Measurements from ENCODE around the gene GDA. TPM values are rescaled to one million over a fixed set of nuclear protein-coding genes. Genes with fewer than 3 reads are reported as not detected.

GDA gene
- total and polyA plus RNA-seq, 10 donors = 0.02 to 0.19 (median 0.05) TPM; not detected in 6

DNA sequence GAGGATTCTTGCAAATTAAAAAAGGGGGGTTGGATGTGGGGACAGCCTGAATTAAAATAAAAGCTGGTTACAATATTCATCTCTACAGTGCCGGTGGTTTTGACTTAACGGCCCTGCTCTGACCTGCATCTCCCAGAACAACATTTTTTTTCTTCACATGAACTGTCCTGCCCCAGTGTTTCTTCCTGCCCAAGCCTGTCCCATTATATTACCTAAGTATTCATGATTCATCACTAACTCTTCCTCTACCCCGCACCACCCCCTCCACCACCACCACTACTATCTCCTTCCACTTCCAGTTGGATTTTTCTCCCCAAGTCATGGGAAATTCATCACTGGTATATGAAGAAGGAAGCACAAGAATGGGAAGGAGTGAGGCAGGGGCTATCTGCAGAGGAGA is 125.7 kb downstream of the GDA start:
- DNase-seq = no peak
- Histone ChIP-seq H3K4me1 (no peaks in the 10 kb centered on the region), H3K27ac (no peak overlapping the region), H3K27me3 (replicated peaks in 1 of 7) (no peaks in the 10 kb centered on the region), H3K4me3 (no peak overlapping the region), H3K9me3 (no peaks in the 10 kb centered on the region), H3K36me3 (no peaks in the 10 kb centered on the region)
- intact Hi-C loops (cut with DNase I; ENCODE audit: low total_unique reads) = loop anchor here (5.0 kb wide), 2 partner anchors 238 to 547 kb away; no protein-coding TSS in a partner anchor
- WGBS, 5 donors = 80 to 88% (median 87%) methylated on average over 3 of the region's 3 CpGs
- TF ChIP-seq, protein P1, sequence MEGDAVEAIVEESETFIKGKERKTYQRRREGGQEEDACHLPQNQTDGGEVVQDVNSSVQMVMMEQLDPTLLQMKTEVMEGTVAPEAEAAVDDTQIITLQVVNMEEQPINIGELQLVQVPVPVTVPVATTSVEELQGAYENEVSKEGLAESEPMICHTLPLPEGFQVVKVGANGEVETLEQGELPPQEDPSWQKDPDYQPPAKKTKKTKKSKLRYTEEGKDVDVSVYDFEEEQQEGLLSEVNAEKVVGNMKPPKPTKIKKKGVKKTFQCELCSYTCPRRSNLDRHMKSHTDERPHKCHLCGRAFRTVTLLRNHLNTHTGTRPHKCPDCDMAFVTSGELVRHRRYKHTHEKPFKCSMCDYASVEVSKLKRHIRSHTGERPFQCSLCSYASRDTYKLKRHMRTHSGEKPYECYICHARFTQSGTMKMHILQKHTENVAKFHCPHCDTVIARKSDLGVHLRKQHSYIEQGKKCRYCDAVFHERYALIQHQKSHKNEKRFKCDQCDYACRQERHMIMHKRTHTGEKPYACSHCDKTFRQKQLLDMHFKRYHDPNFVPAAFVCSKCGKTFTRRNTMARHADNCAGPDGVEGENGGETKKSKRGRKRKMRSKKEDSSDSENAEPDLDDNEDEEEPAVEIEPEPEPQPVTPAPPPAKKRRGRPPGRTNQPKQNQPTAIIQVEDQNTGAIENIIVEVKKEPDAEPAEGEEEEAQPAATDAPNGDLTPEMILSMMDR (IDR thresholded peaks at IDR 0.05 in 8 of 11, conservative IDR thresholded peaks at IDR 0.05 in 3 of 11) = no peak
- TF ChIP-seq POLR2A (IDR thresholded peaks at IDR 0.05) (no peak), POLR2AphosphoS5 (IDR thresholded peaks at IDR 0.05) (no peak)

- intact Hi-C loops (cut with DNase I; ENCODE audit: low total_unique reads) = loop anchor here (5.0 kb wide), 1 partner anchor 546 kb away; no protein-coding TSS in a partner anchor
- 36 to 74% (median 55%) methylated on average over 1 of the region's 1 CpG for WGBS, 5 donors
- Histone ChIP-seq H3K4me1 (no peaks in the 10 kb centered on the region), H3K27me3 (replicated peaks in 1 of 7) (no peaks in the 10 kb centered on the region), H3K36me3 (no peaks in the 10 kb centered on the region), H3K9me3 (no peaks in the 10 kb centered on the region), H3K4me3 (no peak overlapping the region), H3K27ac (no peak overlapping the region)
- TF ChIP-seq, protein P1 (IDR thresholded peaks at IDR 0.05 in 8 of 11, conservative IDR thresholded peaks at IDR 0.05 in 3 of 11) = no peak
- TF ChIP-seq POLR2A (IDR thresholded peaks at IDR 0.05) (no peak), POLR2AphosphoS5 (IDR thresholded peaks at IDR 0.05) (no peak)
- DNase-seq = no peak
Observed at GRCh38 chr9:72276429-72276828, 127.2 kb downstream of the GDA start.

GRCh38 chr9:72278959-72279358 is 129.7 kb downstream of the GDA start:
- no peak for DNase-seq
- H3K27me3 ChIP-seq (replicated peaks in 1 of 7) = no peaks in the 10 kb centered on the region
- no peaks in the 10 kb centered on the region for H3K36me3 ChIP-seq
- H3K4me1 ChIP-seq = no peaks in the 10 kb centered on the region
- WGBS, 5 donors = 62 to 82% (median 69%) methylated on average over 2 of the region's 2 CpGs
- H3K9me3 ChIP-seq = no peaks in the 10 kb centered on the region
- intact Hi-C loops (cut with DNase I; ENCODE audit: low total_unique reads) = loop anchor here (5.0 kb wide), 1 partner anchor 543 kb away; no protein-coding TSS in a partner anchor
- no peak overlapping the region for H3K27ac ChIP-seq
- no peak overlapping the region for H3K4me3 ChIP-seq
- TF ChIP-seq POLR2A (IDR thresholded peaks at IDR 0.05) = no peak
- TF ChIP-seq POLR2AphosphoS5 (IDR thresholded peaks at IDR 0.05) = no peak
- TF ChIP-seq, protein P1 (IDR thresholded peaks at IDR 0.05 in 8 of 11, conservative IDR thresholded peaks at IDR 0.05 in 3 of 11) = no peak

DNA sequence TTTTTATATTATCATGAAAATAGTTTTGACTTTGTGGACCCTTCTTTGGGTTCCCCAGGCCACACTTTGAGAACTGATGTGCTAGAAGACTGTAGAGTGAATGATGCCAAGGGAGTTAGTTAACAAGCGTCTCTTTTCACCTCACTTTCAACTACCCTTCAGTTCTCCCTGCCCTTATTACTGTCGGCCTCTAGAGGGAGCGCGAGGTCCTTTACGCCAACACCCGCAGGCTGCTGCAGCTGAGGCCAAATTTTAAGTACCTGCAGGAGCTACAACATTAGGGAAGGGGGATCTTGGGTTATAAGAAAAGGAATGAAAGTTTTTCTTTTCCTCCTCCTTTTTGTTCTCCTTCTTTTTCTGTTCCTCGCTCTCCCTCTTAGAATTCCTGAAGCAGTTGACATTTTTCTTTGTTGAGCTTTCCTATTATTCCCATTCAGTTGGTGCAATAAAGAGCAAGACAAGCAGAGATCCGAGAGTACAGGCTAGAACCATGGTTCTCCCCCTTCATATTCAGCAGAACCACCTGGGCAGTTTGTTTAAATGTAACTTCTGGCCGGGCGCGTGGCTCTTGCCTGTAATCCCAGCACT is 131.8 kb downstream of the GDA start:
- peak; percentile 89 for DNase-seq
- Histone ChIP-seq H3K9me3 (no peaks in the 10 kb centered on the region), H3K4me3 (no peak overlapping the region), H3K36me3 (no peaks in the 10 kb centered on the region), H3K27ac (no peak overlapping the region), H3K4me1 (no peaks in the 10 kb centered on the region), H3K27me3 (replicated peaks in 1 of 7) (no peaks in the 10 kb centered on the region)
- intact Hi-C loops (cut with DNase I; ENCODE audit: low total_unique reads) = loop anchor here (5.0 kb wide), 1 partner anchor 311 kb away; no protein-coding TSS in a partner anchor
- no peak for TF ChIP-seq POLR2A (IDR thresholded peaks at IDR 0.05)
- TF ChIP-seq, protein P1 (IDR thresholded peaks at IDR 0.05 in 8 of 11, conservative IDR thresholded peaks at IDR 0.05 in 3 of 11) = peak; percentile 70 to 93 (median 83)
- 33 to 40% (median 37%) methylated on average over 11 of the region's 11 CpGs for WGBS, 5 donors
